PFSK-1 (cell line): ENCODE measurements around the gene PLXNC1.
A peak's percentile ranks its signal among the peaks of the same experiment; 100 is the strongest.

Source experiments
- FOXP2 ChIP-seq: optimal IDR thresholded peaks from 2 replicates; pipeline ENCODE3; 2011; ENCODE audit warnings: borderline replicate concordance, control low read depth, inconsistent platforms; ENCODE audit not compliant: insufficient read depth; ENCODE audit errors: extremely low read length, extremely low read depth
- POLR2AphosphoS5 ChIP-seq: IDR thresholded peaks from 2 replicates; pipeline ENCODE4 v1.6.1; 2012; ENCODE audit warnings: low read depth, mild to moderate bottlenecking, control low read depth, low read length, moderate library complexity
- REST ChIP-seq, 2 experiments: IDR thresholded peaks; 2 replicates each; pipeline versions ENCODE4 v1.6.1 to v1.8.0; 2011 to 2012; ENCODE audit warnings: low read depth in 2 of 2, low read length in 2 of 2, control low read depth in 1 of 2, inconsistent platforms in 1 of 2, mild to moderate bottlenecking in 1 of 2, moderate library complexity in 1 of 2; ENCODE audit not compliant: insufficient read depth in 1 of 2
- SIN3A ChIP-seq: IDR thresholded peaks from 2 replicates; pipeline ENCODE4 v1.6.1; 2012; ENCODE audit warnings: mild to moderate bottlenecking, low read length, moderate library complexity, borderline replicate concordance; ENCODE audit not compliant: insufficient read depth
- TAF1 ChIP-seq: IDR thresholded peaks from 2 replicates; pipeline ENCODE4 v1.6.1; 2012; ENCODE audit warnings: low read length, control low read depth, borderline replicate concordance; ENCODE audit not compliant: insufficient read depth

Gene PLXNC1

GRCh38 chr12:94261786-94262185, 113.4 kb downstream of the PLXNC1 start:
- TF ChIP-seq REST (IDR thresholded peaks at IDR 0.05; ENCODE audit: insufficient read depth in 1 of 2, low read depth in 2 of 2, low read length in 2 of 2) (no peak), POLR2AphosphoS5 (no peak), SIN3A (no peak), TAF1 (no peak)

GRCh38 chr12:94262228-94263010, 114.0 kb downstream of the PLXNC1 start:
- TF ChIP-seq REST (IDR thresholded peaks at IDR 0.05; ENCODE audit: insufficient read depth in 1 of 2, low read depth in 2 of 2, low read length in 2 of 2) (no peak), FOXP2 (no peak), SIN3A (0 out of 2 replicates have a peak, but pooled peaks have one; percentile 71), TAF1 (no peak), POLR2AphosphoS5 (peak; percentile 50; the same call in 1 of the 2 replicates)

GRCh38 chr12:94263011-94263811, 114.8 kb downstream of the PLXNC1 start:
- TF ChIP-seq POLR2AphosphoS5: no peak
- no peak for TF ChIP-seq TAF1
- no peak for TF ChIP-seq FOXP2
- no peak for TF ChIP-seq REST (IDR thresholded peaks at IDR 0.05; ENCODE audit: insufficient read depth in 1 of 2, low read depth in 2 of 2, low read length in 2 of 2)
- TF ChIP-seq SIN3A: no peak

GRCh38 chr12:94263905-94264561, 115.7 kb downstream of the PLXNC1 start:
- TF ChIP-seq SIN3A (no peak), REST (IDR thresholded peaks at IDR 0.05; ENCODE audit: insufficient read depth in 1 of 2, low read depth in 2 of 2, low read length in 2 of 2) (no peak), TAF1 (no peak), FOXP2 (no peak), POLR2AphosphoS5 (no peak)
